H1 (cell line): ENCODE results near the gene KIF3B. TPM values are rescaled to one million over a fixed set of nuclear protein-coding genes. Genes with fewer than 3 reads are reported as not detected.

Experiments
- CTCF ChIA-PET: fragments of 300-600 bp; sonication (Branson Sonifier 250); formaldehyde crosslinking; loops from one replicate; lab custom pipeline; 2021; ENCODE audit not compliant: partially characterized antibody; lab: Charles Lee
- POLR2A ChIA-PET: fragments of 300-600 bp; sonication (Branson Sonifier 250); formaldehyde crosslinking; loops from one replicate; lab custom pipeline; 2021; ENCODE audit warnings: inconsistent platforms; ENCODE audit not compliant: partially characterized antibody; lab: Charles Lee
- DNase-seq, 2 experiments: peaks; one replicate each; pipeline versions ENCODE4 v3.0.0 to v3.0.0-alpha.2; 2010 to 2022; ENCODE audit warnings: low spot score in 2 of 2, low read depth in 1 of 2, mixed read lengths in 1 of 2
- FAIRE-seq: peaks from 2 replicates; lab custom pipeline; 2011; peaks lifted over from hg19 to GRCh38; lab: Jason Lieb, UNC
- H2AFZ ChIP-seq: 2 replicates; pipeline ENCODE4 v1.8.1; 2012; ENCODE audit warnings: low read length, inconsistent platforms
- H2AK5ac ChIP-seq: 2 replicates; pipeline ENCODE4 v1.6.1; 2013; ENCODE audit warnings: low read depth, low read length
- H2BK120ac ChIP-seq: replicated peaks from 2 replicates; pipeline ENCODE3; 2013; ENCODE audit warnings: low read depth, low read length, inconsistent platforms
- H2BK12ac ChIP-seq: 2 replicates; pipeline ENCODE4 v1.6.1; 2013; ENCODE audit warnings: low read depth, low read length
- H2BK15ac ChIP-seq: 2 replicates; pipeline ENCODE4 v1.6.1; 2013; ENCODE audit warnings: low read length
- H2BK20ac ChIP-seq: 2 replicates; pipeline ENCODE4 v1.6.1; 2013; ENCODE audit warnings: low read length
- H2BK5ac ChIP-seq: 2 replicates; pipeline ENCODE4 v1.6.1; 2013; ENCODE audit warnings: low read depth, low read length
- H3K14ac ChIP-seq: 2 replicates; pipeline ENCODE4 v1.6.1; 2013; ENCODE audit warnings: inconsistent platforms; ENCODE audit not compliant: insufficient read length
- H3K18ac ChIP-seq: 2 replicates; pipeline ENCODE4 v1.6.1; 2013; ENCODE audit warnings: low read length; ENCODE audit errors: extremely low read depth
- H3K23ac ChIP-seq: 2 replicates; pipeline ENCODE4 v1.6.1; 2013; ENCODE audit warnings: inconsistent platforms; ENCODE audit not compliant: insufficient read length
- H3K23me2 ChIP-seq: 2 replicates; pipeline ENCODE4 v1.6.1; 2013; ENCODE audit warnings: low read depth, low read length
- H3K27ac ChIP-seq: 2 replicates; pipeline ENCODE4 v1.6.1; 2011; ENCODE audit warnings: low read depth, low read length, inconsistent platforms
- H3K27me3 ChIP-seq, 4 experiments: replicated peaks in 1 of 4; 1 replicate in 1 of 4; 2 replicates in 3 of 4; pipeline versions ENCODE4 v1.6.1 to v1.8.1; 2011 to 2013; ENCODE audit warnings: low read length in 3 of 4, mild to moderate bottlenecking in 3 of 4, inconsistent platforms in 2 of 4, mixed read lengths in 2 of 4, moderate library complexity in 1 of 4; ENCODE audit not compliant: control insufficient read depth in 3 of 4, insufficient read depth in 3 of 4; ENCODE audit errors: extremely low read depth in 1 of 4
- H3K36me3 ChIP-seq, 4 experiments: 2 replicates each; pipeline versions ENCODE4 v1.6.1 to v1.8.1; 2011 to 2013; ENCODE audit warnings: mild to moderate bottlenecking in 4 of 4, low read length in 3 of 4, moderate library complexity in 2 of 4, control low read depth in 1 of 4, inconsistent platforms in 1 of 4; ENCODE audit not compliant: insufficient read depth in 4 of 4, control insufficient read depth in 2 of 4
- H3K4ac ChIP-seq: replicated peaks from 2 replicates; pipeline ENCODE3; 2013; ENCODE audit warnings: low read length, low read depth, mixed read lengths, inconsistent platforms; ENCODE audit not compliant: insufficient read length
- H3K4me1 ChIP-seq, 4 experiments: replicated peaks in 1 of 4; 1 replicate in 1 of 4; 2 replicates in 3 of 4; pipeline versions ENCODE4 v1.6.1 to v1.8.1; 2011 to 2013; ENCODE audit warnings: low read length in 3 of 4, inconsistent platforms in 2 of 4, mixed read lengths in 1 of 4; ENCODE audit not compliant: insufficient read depth in 4 of 4, control insufficient read depth in 3 of 4
- H3K4me2 ChIP-seq, 2 experiments: 2 replicates each; pipeline versions ENCODE4 v1.6.1 to v1.8.1; 2011 to 2013; ENCODE audit warnings: low read depth in 2 of 2, low read length in 2 of 2, control low read depth in 1 of 2, inconsistent platforms in 1 of 2, mild to moderate bottlenecking in 1 of 2; ENCODE audit not compliant: insufficient read depth in 1 of 2
- H3K4me3 ChIP-seq, 4 experiments: fragments of 200-600, 300-600 bp in 1 of 4; sonication (generic), shearing (Covaris generic), sonication (Bioruptor Twin) in 1 of 4; 2 replicates each; pipeline versions ENCODE4 v1.5.1 to v1.8.1; 2011 to 2016; ENCODE audit warnings: low read length in 4 of 4, low read depth in 3 of 4, control low read depth in 2 of 4, inconsistent platforms in 2 of 4, mild to moderate bottlenecking in 2 of 4, mixed read lengths in 1 of 4, moderate library complexity in 1 of 4; ENCODE audit not compliant: insufficient read depth in 2 of 4; ENCODE audit errors: extremely low read depth in 1 of 4
- H3K56ac ChIP-seq: replicated peaks from 2 replicates; pipeline ENCODE3; 2013; ENCODE audit warnings: low read depth, mild to moderate bottlenecking, mixed read lengths, low read length, inconsistent platforms; ENCODE audit not compliant: insufficient read length
- H3K79me1 ChIP-seq: 2 replicates; pipeline ENCODE4 v1.6.1; 2013; ENCODE audit warnings: low read depth, low read length, control low read depth
- H3K79me2 ChIP-seq, 2 experiments: 2 replicates each; pipeline versions ENCODE4 v1.6.1 to v1.8.1; 2012 to 2013; ENCODE audit warnings: low read length in 2 of 2, mild to moderate bottlenecking in 2 of 2, inconsistent platforms in 1 of 2; ENCODE audit not compliant: insufficient read depth in 2 of 2, control insufficient read depth in 1 of 2
- H3K9ac ChIP-seq, 4 experiments: replicated peaks in 1 of 4; 1 replicate in 1 of 4; 2 replicates in 3 of 4; pipeline versions ENCODE4 v1.6.1 to v1.8.1; 2011 to 2013; ENCODE audit warnings: low read depth in 3 of 4, low read length in 3 of 4, control low read depth in 2 of 4, mild to moderate bottlenecking in 2 of 4, moderate library complexity in 2 of 4, inconsistent platforms in 1 of 4; ENCODE audit errors: extremely low read depth in 1 of 4
- H3K9me3 ChIP-seq, 2 experiments: 2 replicates each; pipeline versions ENCODE4 v1.6.1 to v1.8.1; 2012 to 2013; ENCODE audit warnings: mild to moderate bottlenecking in 2 of 2, moderate library complexity in 2 of 2, control low read depth in 1 of 2, inconsistent platforms in 1 of 2, low read depth in 1 of 2, low read length in 1 of 2, mixed read lengths in 1 of 2; ENCODE audit not compliant: insufficient read depth in 2 of 2
- H4K20me1 ChIP-seq, 2 experiments: replicated peaks in 1 of 2; 2 replicates each; pipeline versions ENCODE3 to v1.8.1; 2011 to 2013; ENCODE audit warnings: inconsistent platforms in 2 of 2, low read length in 2 of 2, mild to moderate bottlenecking in 1 of 2; ENCODE audit not compliant: insufficient read depth in 2 of 2, control insufficient read depth in 1 of 2
- H4K5ac ChIP-seq: 2 replicates; pipeline ENCODE4 v1.6.1; 2013; ENCODE audit warnings: low read length, low read depth, mixed read lengths, inconsistent platforms; ENCODE audit not compliant: insufficient read length
- H4K8ac ChIP-seq: 2 replicates; pipeline ENCODE4 v1.8.0; 2013; ENCODE audit warnings: mild to moderate bottlenecking, moderate library complexity, low read length, inconsistent platforms; ENCODE audit not compliant: insufficient read depth; ENCODE audit errors: extremely low read depth
- H4K91ac ChIP-seq: replicated peaks from 2 replicates; pipeline ENCODE3; 2013; ENCODE audit warnings: low read length, mixed read lengths, inconsistent platforms; ENCODE audit not compliant: insufficient read length
- CBX5 ChIP-seq: fragments of 300-800, 300-1000 bp; sonication (generic); IDR thresholded peaks from 2 replicates; pipeline ENCODE4 v1.7.1; 2016; ENCODE audit warnings: antibody characterized with exemption, low read length, low read depth
- CBX8 ChIP-seq: fragments of 300-800, 300-1000 bp; sonication (generic); IDR thresholded peaks from 2 replicates; pipeline ENCODE4 v1.7.1; 2016; ENCODE audit warnings: low read depth, low read length, borderline replicate concordance
- CHD2 ChIP-seq: IDR thresholded peaks from 2 replicates; pipeline ENCODE4 v1.6.1; 2012; ENCODE audit warnings: low read length, improper control_type of control experiment
- HDAC6 ChIP-seq: IDR thresholded peaks from one replicate; pipeline ENCODE4 v1.7.1; 2012; ENCODE audit warnings: low read depth, mild to moderate bottlenecking, inconsistent platforms, low read length, moderate library complexity
- JUN ChIP-seq: IDR thresholded peaks from 2 replicates; pipeline ENCODE4 v1.6.1; 2011; ENCODE audit warnings: low read depth, mild to moderate bottlenecking, improper control_type of control experiment, low read length
- KDM4A ChIP-seq: IDR thresholded peaks from one replicate; pipeline ENCODE4 v1.7.1; 2012; ENCODE audit warnings: low read depth, mild to moderate bottlenecking, moderate library complexity, low read length, inconsistent platforms; ENCODE audit not compliant: severe bottlenecking
- RBBP5 ChIP-seq: IDR thresholded peaks from 2 replicates; pipeline ENCODE4 v1.7.1; 2012; ENCODE audit warnings: low read depth, mild to moderate bottlenecking, inconsistent platforms, low read length, moderate library complexity, borderline replicate concordance
- SIN3A ChIP-seq, 2 experiments: IDR thresholded peaks in 1 of 2; conservative IDR thresholded peaks in 1 of 2; 2 replicates each; pipeline ENCODE4 v1.6.1; 2011 to 2012; ENCODE audit warnings: low read length in 2 of 2, improper control_type of control experiment in 1 of 2, low read depth in 1 of 2, mild to moderate bottlenecking in 1 of 2
- TEAD4 ChIP-seq: IDR thresholded peaks from 2 replicates; pipeline ENCODE4 v1.6.1; 2012; ENCODE audit warnings: low read depth, low read length, inconsistent platforms, mixed read lengths
- YY1 ChIP-seq: IDR thresholded peaks from 2 replicates; pipeline ENCODE4 v1.6.1; 2011; ENCODE audit warnings: low read depth, mild to moderate bottlenecking, low read length
- WGBS, 2 experiments: shearing (Covaris generic) in 1 of 2; methylation state at CpG; one replicate each; pipeline versions ENCODE4 v1.1.6 to v1.1.7; 2013 to 2015; ENCODE audit warnings: low lambda C conversion rate in 2 of 2, mixed read lengths in 2 of 2, inconsistent platforms in 1 of 2, low coverage in 1 of 2, missing lambda C conversion rate in 1 of 2; ENCODE audit not compliant: insufficient replicate concordance in 2 of 2, insufficient coverage in 1 of 2, insufficient read length in 1 of 2; ENCODE audit errors: extremely low coverage in 1 of 2, missing lambda C conversion rate in 1 of 2; 5-methylcytosine and 5-hydroxymethylcytosine counted together
- polyA plus RNA-seq, 7 experiments: library from polyadenylated mRNA; depleted of rRNA in 3 of 7; stranded (reverse) in 5 of 7; unstranded in 2 of 7; fragments of >200 nt in 5 of 7; fragments of 200-250 nt in 2 of 7; gene quantifications; 1 replicate in 5 of 7; 2 replicates in 1 of 7; 4 replicates in 1 of 7; pipeline versions ENCODE4 v1.2.1 to v1.2.3, GENCODE V29; 2011 to 2013; ENCODE audit warnings: missing spikeins in 2 of 7, mixed read lengths in 2 of 7
- total RNA-seq: library from RNA; stranded (reverse); fragmentation: NEBNext Ultra II Directional; extraction: Animal tissue kit (Norgen Biotek cat#: 25700); gene quantifications from 2 replicates; pipeline ENCODE4 v1.2.1, GENCODE V29; 2021
- TF ChIP-seq, protein P1 (sequence below): IDR thresholded peaks from 2 replicates; pipeline ENCODE4 v1.6.1; 2012; ENCODE audit warnings: inconsistent platforms

The KIF3B gene
- total and polyA plus RNA-seq, 2 of the 8 experiments (the other 6 are each of a cell fraction or from before 2014, with no cell fraction given): 10.1 to 22.4 TPM

DNA sequence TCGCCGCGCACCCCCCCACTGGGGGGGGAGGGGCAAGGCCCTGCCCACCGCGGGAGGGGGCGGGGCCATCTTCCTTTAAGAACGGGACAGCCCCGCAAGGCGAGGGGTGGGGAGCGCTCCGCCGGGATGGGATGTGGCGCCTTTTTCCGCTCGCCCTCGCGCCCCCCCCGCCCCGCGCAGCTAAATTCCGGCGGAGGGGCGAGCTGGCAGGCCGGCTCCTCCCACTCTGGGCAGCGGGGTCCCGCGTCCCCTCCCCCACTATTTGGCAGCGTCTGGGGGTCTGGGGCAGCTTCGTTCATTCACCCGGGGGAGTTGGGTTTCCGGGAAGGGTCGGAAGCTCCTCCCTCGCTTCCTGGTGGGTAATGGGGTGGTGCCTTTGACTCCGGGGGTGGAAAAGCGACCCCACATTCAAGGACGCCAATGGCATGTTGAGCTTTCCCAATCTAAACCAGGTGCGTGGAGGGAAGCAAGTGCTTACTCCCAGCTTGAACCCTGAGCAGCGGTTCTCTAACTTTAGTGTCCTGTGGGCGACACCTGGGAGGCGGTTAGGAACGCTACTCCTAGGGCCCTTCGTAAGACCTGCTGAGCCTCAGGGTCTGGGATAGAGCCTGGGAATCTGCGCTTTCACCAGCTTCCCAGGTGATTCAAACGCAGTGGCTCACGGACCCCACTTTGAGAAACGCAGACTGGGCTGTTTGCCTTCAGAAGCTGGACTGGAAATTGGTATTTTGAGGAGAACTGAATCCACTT is 81.6 kb downstream of the KIF3B start:
- peak overlapping the region; percentile 47 to 98 (median 82) for H3K4me3 ChIP-seq
- H3K23ac ChIP-seq: no peak overlapping the region
- no peak overlapping the region for H3K14ac ChIP-seq
- no peak overlapping the region for H2AK5ac ChIP-seq
- WGBS, 2 experiments: 2% methylated on average over 18 of the region's 46 CpGs; no CpG with 5 or more reads in 1 of the 2 experiments
- H3K27ac ChIP-seq: no peak overlapping the region
- H3K4me1 ChIP-seq: peaks cover 0 to 3% (median 0%) of the 10 kb centered on the region in 4 experiments; a peak in 3 of 7 replicates
- H2BK15ac ChIP-seq: no peak overlapping the region
- no peak overlapping the region for H3K4ac ChIP-seq
- ChIA-PET POLR2A (interaction anchor here (0.9 to 2.2 kb wide), 3 partner anchors 11 to 52 kb away, joined by 3 to 8 read pairs (median 3); no protein-coding TSS in a partner anchor), CTCF (interaction anchor here (1.0 to 2.2 kb wide), 3 partner anchors 15 to 294 kb away, joined by 3 to 7 read pairs (median 3); no protein-coding TSS in a partner anchor)
- H3K23me2 ChIP-seq: peaks cover 4% of the 10 kb centered on the region
- no peak overlapping the region for H2AFZ ChIP-seq
- DNase-seq (peak; percentile 75 to 85), FAIRE-seq (peak; percentile 13)
- H2BK12ac ChIP-seq: no peak overlapping the region
- no peaks in the 10 kb centered on the region for H3K79me1 ChIP-seq
- no peak overlapping the region for H3K56ac ChIP-seq
- H4K5ac ChIP-seq: no peak overlapping the region
- no peak overlapping the region for H4K91ac ChIP-seq
- H2BK20ac ChIP-seq: no peak overlapping the region
- peaks cover 27% of the 10 kb centered on the region in 2 experiments for H4K20me1 ChIP-seq
- peak overlapping the region; percentile 39; the same call in 1 of the 2 replicates for H4K8ac ChIP-seq
- H3K79me2 ChIP-seq: peaks cover 4 to 31% of the 10 kb centered on the region in 2 experiments
- no peak overlapping the region for H2BK5ac ChIP-seq
- H3K4me2 ChIP-seq: peak overlapping the region; percentile 41 to 60
- no peak overlapping the region; a peak in 1 of 7 replicates for H3K9ac ChIP-seq
- no peaks in the 10 kb centered on the region for H3K36me3 ChIP-seq
- no peak overlapping the region for H3K18ac ChIP-seq
- no peaks in the 10 kb centered on the region; a peak in 1 of 4 replicates for H3K9me3 ChIP-seq
- H3K27me3 ChIP-seq: peaks cover 16 to 44% (median 32%) of the 10 kb centered on the region in 4 experiments
- no peak overlapping the region for H2BK120ac ChIP-seq
- no peak for TF ChIP-seq CBX5
- TF ChIP-seq YY1: no peak
- peak; percentile 47; the same call in 1 of the 2 replicates for TF ChIP-seq CHD2
- TF ChIP-seq KDM4A: no peak
- no peak for TF ChIP-seq JUN
- TF ChIP-seq SIN3A (conservative IDR thresholded peaks at IDR 0.05 in 1 of 2, IDR thresholded peaks at IDR 0.05 in 1 of 2; ENCODE audit: low read depth in 1 of 2, low read length in 2 of 2): peak in 1 of 2 experiments; percentile 33; a peak in 1 of 4 replicates
- peak; percentile 95 for TF ChIP-seq HDAC6
- no peak for TF ChIP-seq RBBP5
- TF ChIP-seq, protein P1, sequence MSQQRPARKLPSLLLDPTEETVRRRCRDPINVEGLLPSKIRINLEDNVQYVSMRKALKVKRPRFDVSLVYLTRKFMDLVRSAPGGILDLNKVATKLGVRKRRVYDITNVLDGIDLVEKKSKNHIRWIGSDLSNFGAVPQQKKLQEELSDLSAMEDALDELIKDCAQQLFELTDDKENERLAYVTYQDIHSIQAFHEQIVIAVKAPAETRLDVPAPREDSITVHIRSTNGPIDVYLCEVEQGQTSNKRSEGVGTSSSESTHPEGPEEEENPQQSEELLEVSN: no peak
- no peak for TF ChIP-seq CBX8
- TF ChIP-seq TEAD4: peak; percentile 64
